ACC112 (cell line): ENCODE data around the gene CTPS2.
"Not testable (repeated sequence)": the region's sequence is repeated elsewhere in the genome, so short reads cannot be mapped to it uniquely, and the experiment has no call there.

Source experiments
- H2AFZ ChIP-seq: fragments of 200-600 bp; sonication (generic); one replicate; pipeline ENCODE4 v1.6.0; 2017; ENCODE audit warnings: antibody characterized with exemption, low read length; ENCODE audit not compliant: unreplicated experiment
- H3K27ac ChIP-seq: fragments of 200-600 bp; sonication (generic); 2 replicates; pipeline ENCODE4 v1.5.1; 2014; ENCODE audit warnings: low read depth, mild to moderate bottlenecking, antibody characterized with exemption, low read length, moderate library complexity
- H3K27me3 ChIP-seq: fragments of 200-600 bp; sonication (generic); 2 replicates; pipeline ENCODE4 v1.6.1; 2014; ENCODE audit warnings: mild to moderate bottlenecking, antibody characterized with exemption, low read length, moderate library complexity, mixed read lengths; ENCODE audit not compliant: insufficient read depth
- H3K36me3 ChIP-seq: fragments of 200-600 bp; sonication (generic); 2 replicates; pipeline ENCODE4 v1.6.1; 2016; ENCODE audit warnings: mild to moderate bottlenecking, antibody characterized with exemption, low read length, moderate library complexity, mixed read lengths; ENCODE audit not compliant: insufficient read depth
- H3K4me1 ChIP-seq: fragments of 200-600 bp; sonication (generic); one replicate; pipeline ENCODE4 v1.6.1; 2016; ENCODE audit warnings: low read length, mixed read lengths; ENCODE audit not compliant: insufficient read depth, unreplicated experiment, control insufficient read depth
- H3K4me3 ChIP-seq: fragments of 200-600 bp; sonication (generic); 2 replicates; pipeline ENCODE4 v1.5.1; 2014; ENCODE audit warnings: mild to moderate bottlenecking, low read depth, low read length
- H3K79me2 ChIP-seq: fragments of 200-600 bp; sonication (generic); one replicate; pipeline ENCODE4 v1.6.0; 2016; ENCODE audit warnings: low read length; ENCODE audit not compliant: control insufficient read depth, unreplicated experiment, insufficient read depth

The CTPS2 gene

GRCh38 chrX:16606142-16606720 is 106.2 kb downstream of the CTPS2 start:
- Histone ChIP-seq H3K79me2 (no peaks in the 10 kb centered on the region), H3K4me1 (peaks cover 32% of the 10 kb centered on the region), H3K27me3 (no peaks in the 10 kb centered on the region), H3K4me3 (no peak overlapping the region), H3K36me3 (peaks cover 8% of the 10 kb centered on the region), H3K27ac (no peak overlapping the region), H2AFZ (no peak overlapping the region)

GRCh38 chrX:16604337-16604736 is 108.1 kb downstream of the CTPS2 start:
- no peaks in the 10 kb centered on the region for H3K27me3 ChIP-seq
- peaks cover 18% of the 10 kb centered on the region for H3K4me1 ChIP-seq
- no peaks in the 10 kb centered on the region for H3K79me2 ChIP-seq
- H2AFZ ChIP-seq, result peak overlapping the region; percentile 8
- no peak overlapping the region for H3K4me3 ChIP-seq
- peak overlapping the region; percentile 62 for H3K27ac ChIP-seq
- H3K36me3 ChIP-seq, result peaks cover 8% of the 10 kb centered on the region

- H3K4me3 ChIP-seq, result no peak overlapping the region
- H3K36me3 ChIP-seq, result peaks cover 6% of the 10 kb centered on the region
- H3K4me1 ChIP-seq, result peaks cover 17% of the 10 kb centered on the region
- H3K79me2 ChIP-seq, result no peaks in the 10 kb centered on the region
- no peaks in the 10 kb centered on the region for H3K27me3 ChIP-seq
- no peak overlapping the region for H2AFZ ChIP-seq
- H3K27ac ChIP-seq, result peak overlapping the region; percentile 62
Measured at GRCh38 chrX:16603822-16604221, 108.6 kb downstream of the CTPS2 start.

- not testable (repeated sequence) for H3K27ac ChIP-seq, H3K36me3 ChIP-seq, H3K79me2 ChIP-seq, H3K4me3 ChIP-seq, H2AFZ ChIP-seq, H3K27me3 ChIP-seq
- H3K4me1 ChIP-seq, result peaks cover 17% of the 10 kb centered on the region
Measured at GRCh38 chrX:16603235-16603634, 109.2 kb downstream of the CTPS2 start.

GRCh38 chrX:16601885-16602284 is 110.6 kb downstream of the CTPS2 start:
- peaks cover under 1% of the 10 kb centered on the region; the same call in 1 of the 2 replicates for H3K36me3 ChIP-seq
- peaks cover 17% of the 10 kb centered on the region for H3K4me1 ChIP-seq
- H3K79me2 ChIP-seq, result no peaks in the 10 kb centered on the region
- H3K27ac ChIP-seq, result no peak overlapping the region
- no peak overlapping the region for H2AFZ ChIP-seq
- no peak overlapping the region for H3K4me3 ChIP-seq
- no peaks in the 10 kb centered on the region for H3K27me3 ChIP-seq

GRCh38 chrX:16594490-16594889 is 118.0 kb downstream of the CTPS2 start:
- no peaks in the 10 kb centered on the region for H3K27me3 ChIP-seq
- H3K4me3 ChIP-seq, result no peak overlapping the region
- peaks cover 10% of the 10 kb centered on the region; the same call in 1 of the 2 replicates for H3K36me3 ChIP-seq
- no peak overlapping the region for H3K27ac ChIP-seq
- no peaks in the 10 kb centered on the region for H3K79me2 ChIP-seq
- no peak overlapping the region for H2AFZ ChIP-seq
- peaks cover 4% of the 10 kb centered on the region for H3K4me1 ChIP-seq

GRCh38 chrX:16593801-16594200 is 118.7 kb downstream of the CTPS2 start:
- Histone ChIP-seq H2AFZ (no peak overlapping the region), H3K4me3 (no peak overlapping the region), H3K79me2 (no peaks in the 10 kb centered on the region), H3K27ac (no peak overlapping the region), H3K36me3 (peaks cover 10% of the 10 kb centered on the region; the same call in 1 of the 2 replicates), H3K27me3 (no peaks in the 10 kb centered on the region), H3K4me1 (peaks cover 11% of the 10 kb centered on the region)

- Histone ChIP-seq H2AFZ (no peak overlapping the region), H3K36me3 (peaks cover 14% of the 10 kb centered on the region), H3K27me3 (no peaks in the 10 kb centered on the region), H3K4me1 (peaks cover 11% of the 10 kb centered on the region), H3K79me2 (no peaks in the 10 kb centered on the region), H3K27ac (no peak overlapping the region), H3K4me3 (no peak overlapping the region)
Measured at GRCh38 chrX:16592194-16592770, 120.2 kb downstream of the CTPS2 start.

- Histone ChIP-seq H3K4me3 (no peak overlapping the region), H3K27me3 (no peaks in the 10 kb centered on the region), H3K4me1 (peaks cover 11% of the 10 kb centered on the region), H3K79me2 (no peaks in the 10 kb centered on the region), H2AFZ (no peak overlapping the region), H3K27ac (peak overlapping the region; percentile 89), H3K36me3 (peaks cover 18% of the 10 kb centered on the region)
Measured at GRCh38 chrX:16589826-16590225, 122.6 kb downstream of the CTPS2 start.

- H2AFZ ChIP-seq, result no peak overlapping the region
- H3K27ac ChIP-seq, result peak overlapping the region; percentile 89
- H3K36me3 ChIP-seq, result peaks cover 18% of the 10 kb centered on the region
- no peaks in the 10 kb centered on the region for H3K79me2 ChIP-seq
- peaks cover 11% of the 10 kb centered on the region for H3K4me1 ChIP-seq
- H3K4me3 ChIP-seq, result no peak overlapping the region
- no peaks in the 10 kb centered on the region for H3K27me3 ChIP-seq
Measured at GRCh38 chrX:16589211-16589610, 123.3 kb downstream of the CTPS2 start.

- Histone ChIP-seq H3K36me3 (peaks cover 18% of the 10 kb centered on the region), H3K79me2 (no peaks in the 10 kb centered on the region), H3K27ac (peak overlapping the region; percentile 89; the same call in 1 of the 2 replicates), H2AFZ (no peak overlapping the region), H3K4me3 (no peak overlapping the region), H3K27me3 (no peaks in the 10 kb centered on the region), H3K4me1 (peaks cover 11% of the 10 kb centered on the region)
Measured at GRCh38 chrX:16588266-16588665, 124.2 kb downstream of the CTPS2 start.
